ENCODE results near the gene ATP6V0B. TPM values are rescaled to one million over a fixed set of nuclear protein-coding genes. Genes with fewer than 3 reads are reported as not detected.
A peak's percentile ranks its signal among the peaks of the same experiment; 100 is the strongest.

ATP6V0B gene
- total and polyA plus RNA-seq, 2 of the 4 experiments (the other 2 are of a cell fraction), result 72.1 to 169 TPM

- H3K14ac ChIP-seq (replicated peaks; ENCODE audit: low read depth, low read length), result peak overlapping the region; percentile 60; the same call in 1 of the 2 replicates
- H3K4me3 ChIP-seq (ENCODE audit: insufficient read depth, low read depth, low read length), result peak overlapping the region; percentile 75; the same call in 1 of the 2 replicates
- H3K36me3 ChIP-seq (ENCODE audit: control insufficient read depth, insufficient read depth, low read length), result peaks cover 7% of the 10 kb centered on the region
- H2AFZ ChIP-seq (replicated peaks; ENCODE audit: low read length, poor library complexity), result peak overlapping the region; percentile 97
- H2AK5ac ChIP-seq (ENCODE audit: low read depth, low read length), result peak overlapping the region; percentile 1; the same call in 1 of the 2 replicates
- H3K79me1 ChIP-seq (ENCODE audit: low read depth in 1 of 2, low read length in 2 of 2), result peaks cover 7% of the 10 kb centered on the region in 2 experiments; a peak in 1 of 4 replicates
- H3K27ac ChIP-seq (ENCODE audit: insufficient read depth, low read length), result peak overlapping the region; percentile 13; the same call in 1 of the 2 replicates
- H4K91ac ChIP-seq (ENCODE audit: insufficient read depth, low read depth, low read length), result peak overlapping the region; percentile 49; the same call in 1 of the 2 replicates
- peaks cover 14% of the 10 kb centered on the region for H3K9me1 ChIP-seq (ENCODE audit: insufficient read depth, low read length)
- intact Hi-C loops (cut with micrococcal nuclease), result no loop called here
- ATAC-seq (ENCODE audit: low read depth) (no peak; the same call in 1 of the 2 replicates), DNase-seq (no peak)
- peak overlapping the region; percentile 54 for H3K4ac ChIP-seq (ENCODE audit: low read depth, low read length)
- H4K20me1 ChIP-seq (ENCODE audit: insufficient read depth, low read length), result peaks cover 12% of the 10 kb centered on the region
- dilution Hi-C loops (cut with HindIII; ENCODE audit: low sequenced_read_pairs, unreplicated experiment), result no loop called here
- H3K56ac ChIP-seq (ENCODE audit: extremely low read depth, insufficient read depth, low read length), result no peak overlapping the region
- WGBS, 2 experiments (ENCODE audit: extremely low coverage in 2 of 2, insufficient read length in 1 of 2), result 33% methylated on average over 2 of the region's 19 CpGs; no CpG with 5 or more reads in 1 of the 2 experiments
- no peak overlapping the region for H2BK20ac ChIP-seq (ENCODE audit: low read depth, low read length)
- no peaks in the 10 kb centered on the region for H3K27me3 ChIP-seq (ENCODE audit: control insufficient read depth, insufficient read depth, low read length)
- H3K23ac ChIP-seq (ENCODE audit: low read depth, low read length), result no peak overlapping the region; the same call in 1 of the 2 replicates
- no peak overlapping the region for H3K18ac ChIP-seq (ENCODE audit: low read depth, low read length)
- peaks cover 18% of the 10 kb centered on the region for H3K4me1 ChIP-seq (ENCODE audit: control insufficient read depth, insufficient read depth, low read length)
- in situ Hi-C loops (cut with MboI; ENCODE audit: low sequenced_read_pairs), result no loop called here
- H2BK120ac ChIP-seq (ENCODE audit: low read depth, low read length), result no peak overlapping the region
- no TSS peak for BruUV-seq (replicated peaks)
- no peak overlapping the region for H2BK5ac ChIP-seq (ENCODE audit: low read depth, low read length, poor library complexity, severe bottlenecking)
- H3K4me2 ChIP-seq (ENCODE audit: low read depth, low read length), result peak overlapping the region; percentile 79
- ChIA-PET CTCF (interaction anchor here (0.6 kb wide), 1 partner anchor 57 kb away, joined by 3 read pairs; no protein-coding TSS in a partner anchor), POLR2A (ENCODE audit: unreplicated experiment) (no interaction called here)
- H2AK9ac ChIP-seq (replicated peaks; ENCODE audit: low read depth, low read length, poor library complexity), result peak overlapping the region; percentile 87
- peak overlapping the region; percentile 80 to 90; a peak in 2 of 4 replicates for H4K8ac ChIP-seq (ENCODE audit: low read depth in 2 of 2, low read length in 2 of 2)
- peak overlapping the region; percentile 64; the same call in 1 of the 2 replicates for H3K9ac ChIP-seq (ENCODE audit: low read depth, low read length)
- no peak overlapping the region for H4K5ac ChIP-seq (ENCODE audit: low read depth, low read length)
- no peak overlapping the region for H2BK15ac ChIP-seq (ENCODE audit: low read depth, low read length)
- H3K9me3 ChIP-seq (ENCODE audit: control insufficient read depth, insufficient read depth, low read length), result no peaks in the 10 kb centered on the region
- TF ChIP-seq CEBPB (IDR thresholded peaks at IDR 0.05; ENCODE audit: low read depth, low read length), result no peak
- no peak for TF ChIP-seq MXI1 (IDR thresholded peaks at IDR 0.05; ENCODE audit: borderline replicate concordance, low read depth, low read length)
- TF ChIP-seq RFX5 (IDR thresholded peaks at IDR 0.05; ENCODE audit: low read depth, low read length), result no peak
- no peak for TF ChIP-seq CTCF (conservative IDR thresholded peaks at IDR 0.05; ENCODE audit: low read depth, low read length)
- TF ChIP-seq CHD1 (IDR thresholded peaks at IDR 0.05; ENCODE audit: low read depth, low read length), result no peak
- TF ChIP-seq BHLHE40 (IDR thresholded peaks at IDR 0.05; ENCODE audit: low read depth, low read length), result no peak
- TF ChIP-seq MAFK (IDR thresholded peaks at IDR 0.05; ENCODE audit: low read depth, low read length), result no peak
- TF ChIP-seq USF2 (IDR thresholded peaks at IDR 0.05; ENCODE audit: low read depth, low read length), result no peak
- no peak for TF ChIP-seq SMC3 (IDR thresholded peaks at IDR 0.05; ENCODE audit: low read depth, low read length)
- TF ChIP-seq RCOR1 (IDR thresholded peaks at IDR 0.05; ENCODE audit: insufficient replicate concordance, low read length), result no peak
- no peak for TF ChIP-seq RAD21 (IDR thresholded peaks at IDR 0.05; ENCODE audit: low read length)
- TF ChIP-seq FOS (IDR thresholded peaks at IDR 0.05; ENCODE audit: low read depth, low read length), result no peak
- TF ChIP-seq MAZ (IDR thresholded peaks at IDR 0.05; ENCODE audit: borderline replicate concordance, low read depth, low read length), result no peak
These were observed 15.8 kb downstream of the ATP6V0B start for GRCh38 chr1:43990271-43991199.

Measured in IMR-90 (cell line).